K562 (cell line): ENCODE data around the gene EPSTI1. TPM values are rescaled to one million over a fixed set of nuclear protein-coding genes. Genes with fewer than 3 reads are reported as not detected.
A peak's percentile ranks its signal among the peaks of the same experiment; 100 is the strongest.

Experiments
- EGR1 ChIP-seq: fragments of 450-650 bp; conservative IDR thresholded peaks from 2 replicates; pipeline ENCODE4 v1.6.1; 2017; ENCODE audit warnings: mild to moderate bottlenecking
- L3MBTL2 ChIP-seq: fragments of 450-650 bp; IDR thresholded peaks from 2 replicates; pipeline ENCODE4 v1.6.1; 2016; ENCODE audit warnings: mild to moderate bottlenecking, moderate library complexity
- MAZ ChIP-seq, 2 experiments: fragments of 450-650 bp in 1 of 2; sonication (generic) in 1 of 2; formaldehyde crosslinking; IDR thresholded peaks in 1 of 2; conservative IDR thresholded peaks in 1 of 2; 2 replicates each; pipeline versions ENCODE4 v1.4.0 to v1.5.0; 2020; ENCODE audit warnings: mild to moderate bottlenecking in 1 of 2, missing genetic modification reagents in 1 of 2
- MTA3 ChIP-seq: fragments of 450-650 bp; formaldehyde crosslinking; IDR thresholded peaks from 2 replicates; pipeline ENCODE4 v1.6.1; 2017; ENCODE audit warnings: mild to moderate bottlenecking, borderline replicate concordance
- NR2C2 ChIP-seq, 2 experiments: fragments of 200-800 bp in 1 of 2; sonication (Bioruptor generic) in 1 of 2; sonication (generic) in 1 of 2; formaldehyde crosslinking in 1 of 2; IDR thresholded peaks; 2 replicates each; pipeline versions ENCODE4 v1.6.1 to v1.8.0; 2016 to 2022; ENCODE audit warnings: mild to moderate bottlenecking in 1 of 2, missing compliant biosample characterization in 1 of 2, missing genetic modification characterization in 1 of 2, missing genetic modification reagents in 1 of 2
- POLR2G ChIP-seq: fragments of 200-400 bp; formaldehyde crosslinking; IDR thresholded peaks from 2 replicates; pipeline ENCODE4 v1.6.1; 2017; ENCODE audit warnings: low read depth, mild to moderate bottlenecking, antibody characterized with exemption, low read length, moderate library complexity
- ZNF407 ChIP-seq: fragments of 450-650 bp; IDR thresholded peaks from 2 replicates; pipeline ENCODE4 v1.6.1; 2016; ENCODE audit warnings: low read depth
- ZNF668 ChIP-seq: fragments of 250-450 bp; sonication (Bioruptor Pico); IDR thresholded peaks from 2 replicates; pipeline ENCODE4 v1.8.0; 2022; ENCODE audit warnings: mild to moderate bottlenecking, inconsistent platforms
- polyA plus RNA-seq, 8 experiments: library from polyadenylated mRNA; depleted of rRNA in 4 of 8; stranded (reverse) in 5 of 8; unstranded in 3 of 8; fragments of >200 nt; fragmentation: Nextera tagmentation in 2 of 8; fragmentation: Illumina TruSeq in 1 of 8; extraction: Ambion mirVana in 2 of 8; extraction: Trizol in 1 of 8; gene quantifications; 2 replicates each; pipeline versions ENCODE4 v1.2.1 to v1.2.3, GENCODE V29; 2011 to 2014; ENCODE audit warnings: inconsistent platforms in 1 of 8, missing spikeins in 1 of 8
- total RNA-seq, 7 experiments: library from RNA; depleted of rRNA in 6 of 7; stranded (reverse); fragments of >200 nt in 6 of 7; fragmentation: Illumina TruSeq in 2 of 7; extraction: Trizol in 2 of 7; gene quantifications; 2 replicates each; pipeline versions ENCODE4 v1.2.1 to v1.2.3, GENCODE V29; 2011 to 2021; ENCODE audit warnings: low replicate concordance in 1 of 7

The EPSTI1 gene
- total and polyA plus RNA-seq, 9 of the 15 experiments (the other 6 are each of a cell fraction or from before 2014, with no cell fraction given): 0.18 to 1.0 TPM; not detected in 7

- peak; percentile 90 for TF ChIP-seq ZNF407
- 0 out of 2 replicates have a peak, but pooled peaks have one; percentile 55 for TF ChIP-seq MTA3
- TF ChIP-seq NR2C2 (CRISPR knock-in tag; IDR thresholded peaks at IDR 0.05): no peak
- TF ChIP-seq NR2C2 (tag; IDR thresholded peaks at IDR 0.05): peak; percentile 83
- TF ChIP-seq L3MBTL2: peak; percentile 43; the same call in 1 of the 2 replicates
- TF ChIP-seq MAZ (CRISPR knock-in tag; conservative IDR thresholded peaks at IDR 0.05 in 1 of 2, IDR thresholded peaks at IDR 0.05 in 1 of 2): 0 out of 4 replicates have a peak, but pooled peaks of 1 of the 2 experiments have one; percentile 30
- TF ChIP-seq EGR1: peak; percentile 36; the same call in 1 of the 2 replicates
- TF ChIP-seq POLR2G: peak; percentile 50; the same call in 1 of the 2 replicates
- TF ChIP-seq ZNF668: no peak
Measured at GRCh38 chr13:43023289-43023963, 31.4 kb upstream of the EPSTI1 start, which contains the start of gene DNAJC15 (continued).
